Stimulated activated CD8-positive, alpha-beta memory T cell treated with anti-CD3 and anti-CD28 coated beads, Interleukin-2, amount 100 ng/mL, for 48 hours (primary cell): ENCODE data around the gene RASSF3.
"Not testable (repeated sequence)": the region's sequence is repeated elsewhere in the genome, so short reads cannot be mapped to it uniquely, and the experiment has no call there.

ENCODE experiments used
- DNase-seq, 2 donors: peaks; one replicate each; pipeline ENCODE4 v3.0.0-alpha.2; 2020; ENCODE audit warnings: low read depth in 2 of 2

RASSF3 gene

DNA sequence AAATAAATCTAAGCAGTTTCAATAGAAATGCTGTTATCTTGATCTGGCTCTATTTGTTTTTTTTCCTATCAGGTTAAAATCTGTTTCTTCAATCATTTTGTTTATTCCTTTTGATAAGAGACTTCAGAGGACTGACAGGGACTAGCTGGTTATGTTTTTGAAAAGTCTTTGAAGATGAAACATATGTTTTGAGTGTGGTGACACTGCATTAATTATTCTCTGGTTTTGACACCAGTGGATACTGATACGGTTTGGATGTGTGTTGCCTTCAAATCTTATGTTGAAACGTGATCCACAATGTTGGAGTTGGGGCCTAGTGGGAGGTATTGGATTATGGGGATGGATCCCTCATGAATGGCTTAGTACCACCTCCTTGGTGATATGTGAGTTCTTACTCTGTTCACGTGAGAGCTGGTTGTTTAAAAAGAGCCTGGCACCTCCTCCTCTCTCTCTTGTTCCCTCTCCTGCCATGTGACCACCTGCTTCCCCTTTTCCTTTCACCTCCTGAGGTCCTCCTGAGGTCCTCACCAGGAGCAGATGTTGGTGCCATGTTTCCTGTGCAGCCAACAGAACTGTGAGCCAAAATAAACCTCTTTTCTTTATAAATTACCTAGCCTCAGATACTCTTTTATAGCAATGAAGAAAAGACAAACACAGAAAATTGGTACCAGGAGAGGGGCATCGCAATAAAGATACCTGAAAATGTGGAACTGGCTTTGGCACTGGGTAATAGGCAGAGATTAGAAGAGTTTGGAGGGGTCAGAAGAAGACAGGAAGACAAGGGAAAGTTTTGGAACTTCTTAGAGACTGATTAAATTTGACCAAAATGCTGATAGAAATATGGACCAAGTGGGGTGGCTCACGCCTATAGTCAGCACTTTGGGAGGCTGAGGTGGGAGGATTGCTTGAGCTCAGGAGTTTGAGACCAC is 23.0 kb downstream of the RASSF3 start:
- no peak for DNase-seq

DNA sequence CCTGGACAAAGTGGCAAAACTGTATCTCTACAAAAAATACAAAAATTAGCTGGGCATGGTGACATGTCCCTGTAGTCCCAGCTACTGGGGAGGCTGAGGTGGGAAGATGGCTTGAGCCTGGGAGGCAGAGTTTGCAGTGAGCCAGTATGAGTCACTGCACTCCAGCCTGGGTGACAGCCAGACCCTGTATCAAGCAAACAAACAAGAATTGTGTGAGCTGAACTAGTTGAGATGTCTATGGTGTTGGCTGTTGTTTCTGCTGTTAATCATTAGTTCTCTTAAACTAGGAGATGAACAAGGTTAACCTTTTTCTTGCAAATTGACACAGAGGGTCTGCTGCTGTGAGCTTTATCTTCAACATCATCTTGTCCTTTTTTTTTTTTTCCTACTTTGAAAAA is 23.6 kb downstream of the RASSF3 start:
- DNase-seq: no peak

DNA sequence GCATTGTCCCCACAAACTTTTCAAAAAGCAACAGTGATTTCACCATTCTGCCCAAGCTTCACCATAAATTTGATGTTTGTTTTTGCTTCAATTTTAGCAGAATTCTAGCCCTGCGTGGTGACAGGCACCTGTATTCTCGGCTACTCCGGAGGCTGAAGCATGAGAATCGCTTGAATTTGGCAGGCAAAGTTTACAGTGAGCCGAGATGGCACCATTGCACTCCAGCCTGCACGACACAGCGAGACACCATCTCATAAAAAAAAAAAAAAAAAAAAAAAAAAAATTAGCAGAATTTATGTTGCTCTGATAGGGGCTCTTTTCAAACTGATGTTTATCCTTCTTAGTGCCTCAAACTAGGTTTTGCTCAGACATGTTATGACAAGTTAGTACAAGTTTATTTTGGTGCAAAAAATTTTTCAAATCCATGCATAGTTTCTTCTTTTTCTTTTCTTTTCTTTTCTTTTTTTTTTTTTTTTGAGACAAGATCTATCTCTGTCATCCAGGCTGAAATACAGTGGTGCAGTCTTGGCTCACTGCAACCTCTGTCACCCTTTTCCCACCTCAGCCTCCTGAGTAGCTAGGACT is 24.3 kb downstream of the RASSF3 start:
- DNase-seq: no peak

DNA sequence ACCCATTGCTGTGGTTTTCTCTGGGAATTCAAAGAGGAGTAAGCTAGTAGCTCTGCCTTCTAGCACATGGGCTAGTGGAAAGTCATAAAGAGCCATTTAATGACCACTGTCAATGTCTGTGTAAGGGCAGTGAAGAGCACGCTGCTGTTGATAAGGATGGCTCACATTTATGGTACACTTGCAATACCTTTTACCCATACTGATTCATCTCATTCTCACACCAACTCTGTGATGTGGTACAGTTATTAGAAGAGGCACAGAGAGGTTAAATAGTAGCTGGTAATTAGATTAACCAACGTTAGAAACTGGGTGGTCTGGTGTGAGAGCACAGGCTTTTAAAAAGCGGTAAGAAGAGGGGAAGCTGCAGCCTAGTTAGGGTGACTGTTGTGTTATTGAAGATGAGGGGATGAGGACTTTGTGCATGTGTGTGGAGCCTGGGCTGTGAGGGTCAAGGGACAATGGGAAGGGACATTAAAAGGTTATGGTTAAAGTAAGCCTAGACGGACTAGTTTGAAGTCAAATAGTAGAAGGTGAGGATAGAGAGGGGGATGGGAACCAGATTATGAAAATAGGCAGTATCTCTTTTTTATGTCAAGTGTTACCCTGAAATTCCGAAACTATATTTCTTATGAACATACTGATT is 25.2 kb downstream of the RASSF3 start:
- no peak for DNase-seq

DNA sequence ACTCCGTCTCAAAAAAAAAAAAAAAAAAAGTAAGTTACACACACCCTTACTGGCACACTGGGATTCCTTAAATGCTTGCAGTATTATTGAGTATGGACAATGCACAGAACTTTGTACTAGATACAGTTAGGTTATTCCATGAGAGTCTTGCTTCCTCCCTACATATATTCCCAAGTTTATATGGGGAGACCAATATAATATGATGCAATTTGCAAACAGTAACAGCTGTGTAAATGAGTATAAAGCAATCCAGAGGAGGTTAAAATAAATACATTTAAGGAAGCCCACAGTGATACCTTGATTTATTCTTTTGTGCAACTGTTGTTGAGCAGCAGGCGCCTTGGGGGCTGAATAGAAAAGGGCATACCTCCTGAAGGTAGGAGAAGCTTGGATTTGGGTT is 26.6 kb downstream of the RASSF3 start:
- DNase-seq: no peak

DNA sequence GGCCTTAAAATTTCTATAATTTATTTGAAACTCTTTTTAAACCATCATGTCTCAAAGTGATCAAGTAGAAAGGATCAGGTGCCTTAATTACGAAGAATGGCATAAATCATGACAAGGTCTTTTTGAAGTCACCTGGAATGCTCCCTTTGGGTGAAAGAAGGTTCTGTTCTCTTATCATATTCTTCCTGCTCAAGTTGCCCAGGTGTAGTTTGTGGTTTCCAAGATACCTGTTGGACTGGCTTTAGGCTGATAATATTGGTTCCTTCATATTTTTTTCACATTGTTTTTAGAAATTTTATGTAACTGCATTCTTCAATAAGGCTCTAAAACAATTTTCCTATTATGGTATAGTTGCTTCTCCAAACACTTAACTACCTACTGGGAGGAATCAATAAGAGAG is 29.2 kb downstream of the RASSF3 start:
- DNase-seq: no peak

DNA sequence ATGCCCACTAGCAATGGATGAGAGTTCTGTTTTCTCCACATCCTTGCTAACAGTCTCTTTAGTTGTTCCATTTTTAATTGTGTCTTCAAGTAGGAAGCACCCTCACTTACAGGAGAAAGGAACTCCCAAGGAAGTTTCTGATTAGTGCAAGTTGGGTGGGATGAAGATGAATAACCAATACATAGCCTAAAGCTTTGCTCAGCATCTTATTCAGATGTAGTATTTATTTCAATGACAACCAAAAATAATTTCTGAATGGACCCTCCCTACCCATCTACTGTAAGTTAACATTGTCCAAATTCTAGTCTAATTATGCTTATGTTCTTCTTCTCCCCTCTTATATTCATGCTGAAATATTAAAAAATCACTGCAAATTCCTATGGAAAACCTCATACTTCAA is 36.0 kb downstream of the RASSF3 start:
- DNase-seq: no peak

DNA sequence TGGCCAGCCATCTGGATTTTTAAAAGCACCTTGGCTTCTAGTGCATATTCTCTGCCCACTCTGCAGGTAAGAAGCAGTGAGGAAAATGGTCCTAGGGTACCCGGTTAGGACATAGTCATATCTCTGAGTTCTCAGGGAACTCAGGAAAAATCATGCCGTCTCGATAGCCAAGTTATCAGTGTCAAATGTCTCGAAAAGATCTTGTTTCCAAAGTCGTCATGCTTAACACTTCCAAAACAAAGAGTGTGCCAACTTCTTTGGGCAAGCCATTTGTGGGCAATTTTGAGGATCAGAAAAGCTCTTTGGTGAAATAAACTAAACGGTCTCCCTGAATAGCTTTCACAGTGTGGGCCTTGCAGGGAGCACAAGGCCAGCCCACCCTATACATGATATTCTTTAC is 39.2 kb downstream of the RASSF3 start:
- no peak for DNase-seq

DNA sequence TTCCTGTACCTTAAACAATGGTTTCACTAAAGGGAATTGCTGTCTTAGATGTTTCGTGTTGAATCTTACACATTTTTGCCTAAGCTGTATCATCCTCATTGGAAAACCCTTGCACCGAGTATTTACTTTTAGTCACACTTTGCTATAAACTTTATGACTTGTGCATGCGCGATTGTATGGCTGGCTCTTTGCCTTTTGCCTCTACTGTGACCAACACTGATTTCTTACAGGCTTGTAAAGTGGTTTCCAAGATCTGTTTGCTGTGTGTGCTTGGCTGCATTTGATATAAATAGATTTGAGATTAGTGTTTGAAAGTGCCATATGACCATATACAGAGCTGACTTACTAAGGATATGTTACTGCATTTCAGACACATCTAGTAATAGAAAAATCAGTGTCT is 40.5 kb downstream of the RASSF3 start:
- no peak for DNase-seq

DNA sequence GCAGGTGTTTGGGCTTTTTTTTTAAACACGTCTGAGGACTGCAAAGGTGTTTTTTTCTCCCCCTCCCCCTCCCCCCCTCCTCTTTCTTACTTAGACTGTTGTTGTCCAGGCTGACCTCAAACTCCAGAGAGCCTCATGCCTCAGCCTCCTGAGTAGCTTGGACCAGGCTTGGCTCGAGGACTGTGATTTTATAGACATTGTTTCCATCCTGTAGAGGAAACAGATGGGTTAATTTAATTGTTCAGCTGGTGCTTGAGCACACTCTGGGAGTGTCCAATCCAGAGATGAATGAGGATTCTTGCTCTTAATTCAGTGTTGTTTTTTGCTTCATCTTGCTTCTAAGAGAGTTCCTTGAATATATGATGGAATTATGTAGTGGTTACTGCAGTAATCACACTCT is 42.1 kb downstream of the RASSF3 start:
- DNase-seq: no peak

DNA sequence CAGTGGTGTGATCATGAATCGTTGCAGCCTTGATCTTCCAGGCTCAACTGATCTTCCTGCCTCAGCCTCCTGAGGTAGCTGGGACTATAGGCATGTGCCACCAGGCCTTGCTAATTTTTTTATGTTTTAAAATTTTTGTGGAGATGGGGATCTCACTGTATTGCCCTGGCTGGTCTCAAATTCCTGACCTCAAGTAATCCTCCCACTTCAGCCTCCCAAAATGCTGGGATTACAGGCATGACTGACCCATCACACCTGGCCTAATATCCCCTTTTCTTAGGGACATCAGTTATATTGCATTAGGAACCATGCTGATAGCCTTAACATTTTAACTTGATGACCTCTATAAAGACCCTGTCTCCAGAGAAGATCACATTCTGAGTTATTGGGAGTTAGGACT is 42.8 kb downstream of the RASSF3 start:
- DNase-seq: no peak

DNA sequence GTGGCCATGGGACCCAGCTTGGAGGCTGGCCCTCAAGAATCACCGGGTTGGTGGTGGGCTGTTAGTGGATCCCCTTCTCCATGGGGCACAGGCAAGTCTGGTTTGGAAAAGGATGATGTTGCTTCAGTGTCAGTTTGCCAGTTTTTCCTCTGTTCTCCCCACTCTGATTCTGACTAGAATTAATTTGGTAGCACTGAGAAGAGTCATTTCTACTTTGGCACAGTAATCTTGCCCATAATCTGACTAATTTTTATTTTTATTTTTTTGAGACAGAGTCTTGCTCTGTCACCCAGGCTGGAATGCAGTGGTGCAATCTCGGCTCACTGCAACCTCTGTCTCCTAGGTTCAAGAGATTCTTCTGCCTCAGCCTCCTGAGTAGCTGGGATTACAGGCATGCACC is 43.6 kb downstream of the RASSF3 start:
- DNase-seq: not testable (repeated sequence)

DNA sequence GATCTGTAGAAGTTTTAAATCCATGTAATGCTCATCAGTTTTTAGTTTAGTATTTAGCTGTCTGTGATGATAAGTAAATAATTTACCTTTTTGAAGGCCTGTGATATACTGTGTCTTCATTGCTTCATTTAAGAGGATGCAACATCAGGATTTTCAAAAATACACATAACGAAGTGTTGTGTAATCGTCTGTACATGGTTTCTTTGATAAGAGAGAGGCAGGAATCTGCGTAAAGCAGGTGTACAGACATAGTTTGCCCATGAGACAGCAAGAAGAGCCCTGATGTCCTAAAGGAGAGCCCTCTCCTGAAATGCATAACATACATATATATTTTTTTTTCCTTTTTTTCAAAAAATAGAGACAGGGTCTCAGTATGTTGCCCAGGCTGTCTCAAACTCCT is 44.8 kb downstream of the RASSF3 start:
- DNase-seq: no peak

DNA sequence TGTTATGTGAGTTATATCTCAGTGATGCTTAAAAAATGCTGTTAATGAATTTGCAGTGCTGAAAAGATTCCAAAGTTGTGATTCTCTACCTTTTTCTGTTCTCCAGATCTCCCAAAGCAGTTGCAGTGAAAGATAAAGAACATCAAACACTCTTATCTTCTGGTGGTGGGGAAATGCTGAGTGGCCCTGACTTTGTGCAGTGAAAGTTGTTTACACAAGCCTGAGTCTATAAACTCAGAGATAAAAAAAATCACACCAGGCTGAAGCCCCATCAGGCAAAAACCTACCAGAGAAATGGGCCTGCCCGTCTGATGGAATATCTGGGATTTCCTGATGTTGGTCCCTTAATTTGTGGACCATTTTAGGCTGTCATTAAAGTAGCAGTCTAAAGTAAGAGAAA is 46.1 kb downstream of the RASSF3 start:
- DNase-seq: no peak

DNA sequence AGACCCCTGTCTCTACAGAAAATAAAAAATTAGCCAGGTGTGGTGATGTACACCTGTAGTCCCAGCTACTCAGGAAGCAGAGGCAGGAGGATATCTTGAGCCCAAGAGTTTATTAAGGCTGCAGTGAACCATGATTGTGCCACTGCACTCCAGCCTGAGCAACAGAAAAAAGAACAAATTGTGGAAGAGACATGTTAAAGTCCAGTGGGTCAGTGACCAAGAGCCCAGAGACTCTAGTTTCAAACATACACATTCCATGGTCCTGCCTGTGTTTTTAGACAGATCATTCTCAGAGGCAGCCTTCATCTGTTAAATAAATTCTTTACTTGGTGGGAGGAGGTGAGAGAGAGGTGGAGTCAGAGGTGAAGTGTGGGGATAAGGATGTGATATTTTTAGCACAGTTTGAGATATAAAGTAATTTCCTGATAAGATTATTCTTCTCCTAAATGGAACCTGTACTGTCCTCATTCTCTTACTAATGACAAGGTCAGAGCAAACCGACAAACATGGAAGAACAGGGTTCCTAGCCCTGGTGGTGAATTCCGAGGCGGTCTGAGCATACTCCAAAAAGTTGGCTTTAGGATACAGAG is 48.7 kb downstream of the RASSF3 start:
- no peak for DNase-seq

DNA sequence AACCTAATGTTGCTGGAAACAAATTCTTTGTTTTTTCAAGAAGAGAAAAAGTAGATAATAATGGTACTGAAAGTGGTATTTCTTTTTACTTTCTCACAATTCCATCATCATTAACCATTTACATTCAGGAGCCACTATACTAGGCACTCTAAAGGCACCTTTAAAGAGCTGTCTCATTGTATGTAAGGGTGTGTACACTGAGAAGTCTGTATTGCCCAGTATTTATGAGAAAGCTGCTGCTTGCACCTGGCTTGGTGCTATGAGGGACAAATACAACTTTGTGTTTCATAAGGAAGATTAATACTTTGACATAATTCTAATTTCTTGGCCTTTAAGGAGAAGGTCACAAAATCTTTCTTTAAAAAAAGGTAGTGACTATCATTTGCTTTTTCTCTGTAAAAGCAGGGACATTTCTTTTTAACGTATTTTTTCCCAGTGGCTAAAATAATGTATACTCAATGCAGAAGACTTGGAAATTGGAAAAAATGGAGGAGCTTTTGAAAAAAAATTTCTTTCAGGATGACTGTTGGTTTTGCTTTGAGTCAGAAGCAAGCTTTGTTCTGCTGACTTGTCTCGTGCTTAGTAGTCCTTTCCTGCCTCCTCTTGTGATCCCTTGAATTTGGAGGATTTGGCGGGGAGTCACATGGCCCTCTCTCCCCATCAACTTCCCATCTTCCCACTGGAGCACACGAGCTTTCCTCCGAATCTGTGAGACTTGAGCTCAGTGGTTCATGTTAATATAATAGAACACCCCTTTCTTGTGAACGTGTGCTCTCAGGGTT is 50.1 kb downstream of the RASSF3 start:
- DNase-seq: no peak

DNA sequence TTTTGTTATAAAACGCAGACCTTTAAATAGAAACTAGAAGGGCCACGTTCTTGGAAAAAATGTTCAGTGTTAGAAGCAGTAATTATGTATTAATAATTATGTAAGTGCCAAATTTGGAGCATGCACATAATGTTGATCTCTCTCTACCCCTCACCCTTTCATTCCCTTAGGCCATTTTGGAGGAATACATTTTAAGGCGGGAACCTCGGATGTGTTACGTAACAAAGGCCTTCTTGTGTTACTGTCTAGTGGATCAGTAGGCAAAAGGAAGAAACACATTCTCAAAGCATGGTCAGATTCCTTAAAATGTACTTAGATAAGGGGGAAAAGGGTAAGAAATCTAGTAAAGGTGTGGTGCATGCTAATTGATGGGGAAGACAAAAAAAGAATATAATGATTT is 52.7 kb downstream of the RASSF3 start:
- DNase-seq: no peak

DNA sequence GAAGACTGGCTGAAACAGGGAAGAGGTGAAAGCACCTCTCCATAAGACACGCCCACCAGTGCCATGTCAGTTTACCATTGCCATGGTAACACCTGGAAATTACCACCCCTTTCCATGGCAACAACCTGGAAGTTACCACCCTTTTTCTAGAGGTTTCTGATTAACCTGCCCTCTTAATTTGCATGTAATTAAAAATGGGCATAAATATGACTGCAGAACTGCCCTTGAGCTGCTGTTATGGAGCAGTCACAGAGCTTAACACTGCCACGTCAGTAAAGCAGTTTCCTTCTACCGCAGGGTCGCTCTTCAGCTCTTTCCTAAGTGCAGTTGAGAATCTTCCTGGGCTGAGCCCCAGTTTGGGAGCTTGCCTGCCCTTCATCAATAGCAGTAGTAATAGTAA is 55.2 kb downstream of the RASSF3 start:
- DNase-seq: no peak

DNA sequence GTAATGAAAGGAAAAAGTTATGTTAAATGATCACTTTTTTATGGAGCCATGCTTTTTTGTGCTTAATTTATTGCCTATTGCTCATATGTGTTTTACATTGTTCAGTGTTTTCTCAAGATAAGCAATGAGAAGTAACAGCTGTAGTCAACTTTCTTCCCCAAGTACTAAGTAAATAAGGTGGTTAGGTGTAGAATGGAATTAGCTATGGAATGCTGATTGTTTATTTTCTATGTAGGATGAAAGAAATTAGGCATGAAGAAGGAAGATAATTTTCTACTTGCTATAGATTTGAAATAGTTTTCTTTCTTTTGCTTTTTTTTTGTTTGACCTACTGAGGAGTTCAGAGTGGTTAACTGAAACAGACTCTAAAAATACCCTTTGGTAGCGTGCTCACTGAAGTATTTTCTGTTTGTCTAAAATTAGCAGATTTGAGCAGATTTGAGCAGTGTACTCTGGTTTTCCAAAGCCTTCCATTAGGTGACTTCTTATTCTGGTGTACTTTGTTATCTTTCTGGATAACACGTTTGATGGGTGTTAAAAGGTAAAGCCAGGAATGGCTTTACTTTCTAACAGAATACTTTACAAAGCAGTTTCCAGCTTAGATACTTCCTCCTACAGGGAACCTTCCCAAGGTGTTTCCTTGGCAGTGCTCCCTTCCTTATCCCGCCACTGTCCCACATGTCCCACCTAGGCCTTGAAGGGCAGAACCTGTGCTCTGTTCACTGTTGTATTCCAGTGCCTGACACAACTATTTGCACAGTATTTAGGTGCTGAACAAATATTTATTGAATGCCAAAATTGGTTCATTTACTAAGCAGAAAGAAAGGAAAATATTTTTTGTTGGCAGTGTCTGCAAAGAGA is 56.0 kb downstream of the RASSF3 start:
- DNase-seq: no peak

DNA sequence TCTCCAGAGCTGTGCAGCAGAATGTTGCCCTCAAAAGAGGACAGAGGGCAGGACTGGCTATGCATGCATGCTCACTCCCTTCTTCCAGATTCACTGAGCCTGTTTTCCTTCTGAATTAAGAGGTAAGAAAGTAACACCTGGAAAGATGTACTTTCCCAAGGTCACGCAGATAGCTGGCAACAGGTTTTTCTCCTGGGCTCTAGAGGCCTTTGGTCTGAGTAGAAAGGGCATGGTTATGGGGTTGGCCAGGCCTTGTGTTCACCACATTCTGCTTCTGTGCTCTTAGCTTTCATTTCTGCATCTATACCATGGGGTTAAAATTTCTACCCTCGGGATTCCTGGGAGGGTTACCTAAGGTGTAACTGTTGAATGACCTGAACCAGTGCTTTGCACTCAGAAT is 57.5 kb downstream of the RASSF3 start:
- DNase-seq: no peak

DNA sequence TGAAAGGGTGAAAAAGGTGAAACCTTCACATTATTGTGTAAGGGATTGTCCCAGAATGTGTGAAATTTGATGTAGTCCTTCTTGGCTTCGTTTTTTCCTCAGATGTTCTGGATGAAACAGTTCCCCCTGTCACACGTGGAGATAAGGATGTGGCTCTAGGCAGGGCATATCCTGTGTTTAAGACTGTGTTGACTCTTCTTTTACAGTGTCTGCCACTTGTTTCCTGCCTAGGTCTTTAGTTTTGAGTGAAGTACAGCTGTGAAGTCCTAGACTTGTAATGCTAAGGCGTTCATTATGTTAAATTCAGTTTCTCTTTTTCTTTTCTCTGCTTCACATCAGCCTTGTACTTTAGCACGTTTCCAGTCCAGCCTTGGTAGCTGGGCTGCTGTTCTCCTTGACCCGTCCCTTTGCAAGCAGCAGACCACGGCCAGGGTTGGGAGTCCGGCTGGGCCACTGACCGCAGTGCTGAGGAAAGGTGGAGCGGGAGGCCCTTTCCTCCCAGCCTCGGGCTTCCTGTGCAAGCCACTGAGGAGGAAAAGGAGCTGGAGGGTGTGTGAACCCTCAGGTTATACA is 59.1 kb downstream of the RASSF3 start:
- no peak for DNase-seq
